ENCODE data around the gene BABAM2.

- TF ChIP-seq RAD21 (CRISPR knock-in tag; conservative IDR thresholded peaks at IDR 0.05 in 1 of 2, IDR thresholded peaks at IDR 0.05 in 1 of 2) = no peak
- TF ChIP-seq ZNF212 (CRISPR knock-in tag; IDR thresholded peaks at IDR 0.05) = no peak
- TF ChIP-seq THRA (IDR thresholded peaks at IDR 0.05) = no peak
- no peak for TF ChIP-seq ZBTB43 (CRISPR knock-in tag; IDR thresholded peaks at IDR 0.05)
- TF ChIP-seq TSHZ1 (CRISPR knock-in tag; IDR thresholded peaks at IDR 0.05) = no peak
Measured at GRCh38 chr2:28158791-28159190, 268.3 kb downstream of the BABAM2 start.
